Measurements from ENCODE around the gene SAMD13.
A peak's percentile ranks its signal among the peaks of the same experiment; 100 is the strongest.

Gene SAMD13

DNA sequence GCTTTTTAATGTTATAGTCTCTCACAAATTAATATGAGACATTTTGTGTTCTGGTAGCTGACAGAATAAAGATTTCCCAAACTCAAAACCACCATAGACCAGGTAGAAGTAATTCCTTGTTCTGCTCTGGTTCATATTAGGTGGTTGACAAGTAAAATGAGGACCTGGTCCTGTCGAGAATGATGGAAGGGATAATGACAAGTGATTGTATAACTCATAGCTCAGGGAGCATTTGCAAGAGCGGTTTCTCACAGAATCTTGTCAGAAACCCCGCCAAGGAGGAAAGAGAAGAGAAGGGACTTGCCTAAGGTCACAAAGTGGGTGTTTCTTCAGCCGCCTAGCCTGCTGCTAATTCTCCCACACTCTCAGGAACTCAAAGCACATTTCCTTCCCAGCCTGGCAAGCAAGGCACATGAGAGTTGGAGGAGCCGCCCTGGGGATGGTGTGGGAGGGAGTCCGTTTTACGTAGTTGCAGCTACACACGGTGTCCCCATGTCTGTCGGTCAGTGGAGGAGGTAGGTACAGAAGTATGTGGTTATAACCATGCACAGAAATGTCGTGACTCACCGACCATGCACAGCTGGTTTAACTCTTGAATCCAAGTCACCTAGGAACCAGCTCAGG lies 46.5 kb downstream of the SAMD13 start:
- no peak for DNase-seq

- DNase-seq = no peak
These were observed 47.3 kb downstream of the SAMD13 start for GRCh38 chr1:84348759-84349158.

DNA sequence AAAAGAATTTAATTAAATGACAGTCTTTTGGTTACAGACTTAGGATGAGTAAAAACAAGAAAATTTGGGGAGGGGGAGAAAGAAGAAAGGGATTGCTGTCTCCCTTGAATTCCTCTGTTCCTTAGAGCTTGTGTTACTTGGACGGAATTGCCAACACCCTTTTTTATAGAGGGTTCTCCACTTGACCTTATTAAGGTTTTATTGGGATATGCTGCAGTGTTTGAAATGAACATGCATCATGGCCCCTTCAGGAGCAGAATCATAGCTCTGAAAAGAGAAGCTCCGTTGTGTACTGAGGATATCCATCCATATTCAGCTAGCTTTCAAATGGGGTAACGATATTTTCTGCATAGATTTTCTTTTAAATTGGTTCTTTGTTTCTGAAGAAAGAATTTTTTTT lies 48.6 kb downstream of the SAMD13 start:
- no peak for DNase-seq

GRCh38 chr1:84350550-84350949 lies 49.0 kb downstream of the SAMD13 start:
- DNase-seq = no peak

DNA sequence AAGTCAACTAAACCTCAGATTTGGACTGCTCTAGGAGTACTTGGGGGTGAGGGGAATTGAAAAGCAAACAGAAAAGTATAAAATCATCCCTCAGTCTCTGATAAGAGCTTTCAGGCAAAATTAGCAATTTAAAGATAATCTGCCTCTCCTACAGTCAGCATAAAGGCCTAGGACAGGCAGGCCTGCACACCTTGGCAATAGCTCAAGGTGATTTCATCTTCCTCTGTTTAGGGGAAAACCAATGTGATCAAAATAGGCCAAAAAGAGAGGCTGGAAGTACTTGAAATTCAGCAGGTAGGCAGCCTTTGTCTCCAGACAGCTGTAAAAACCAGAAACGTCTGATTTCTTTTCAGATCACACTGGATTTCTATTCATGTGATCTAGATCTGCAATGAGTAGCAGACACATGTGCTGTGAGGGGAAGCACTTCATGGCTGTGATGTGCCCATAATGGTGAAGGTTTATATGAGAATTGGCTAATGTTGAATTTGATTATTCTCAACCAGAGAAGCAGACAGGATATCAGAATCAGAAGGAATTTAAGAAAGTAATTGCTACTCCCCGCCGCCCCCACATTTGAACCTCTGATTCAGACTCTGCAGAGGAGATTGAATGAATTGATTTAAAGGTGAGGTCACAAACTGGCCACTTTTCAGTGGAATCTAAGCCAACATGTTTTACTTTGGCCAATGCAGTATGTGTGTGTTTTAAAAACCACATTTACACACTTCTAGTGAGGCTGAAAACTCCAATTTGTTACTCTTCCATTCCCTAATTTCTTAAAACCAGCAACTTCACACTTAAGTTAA lies 51.0 kb downstream of the SAMD13 start:
- DNase-seq = no peak

DNA sequence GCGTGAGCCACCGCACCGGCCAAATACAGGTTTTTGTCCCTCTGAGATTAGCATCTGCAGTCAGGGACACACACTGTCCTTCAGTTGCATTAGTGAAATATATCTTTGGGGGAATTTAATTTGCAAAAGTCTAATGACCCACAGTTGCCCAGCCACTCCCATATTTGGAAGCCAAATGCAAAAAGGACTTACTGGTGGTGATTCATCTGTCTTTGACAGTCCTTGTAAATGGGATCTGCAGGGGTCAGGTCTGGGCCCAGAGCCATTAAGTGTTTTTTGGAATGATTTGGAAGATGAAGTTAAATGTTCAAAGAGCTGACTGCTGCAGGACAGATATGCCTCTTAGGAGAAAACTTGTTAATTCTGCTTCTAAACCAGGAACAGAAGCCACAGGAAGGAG lies 52.2 kb downstream of the SAMD13 start:
- DNase-seq = no peak

GRCh38 chr1:84355556-84355955 lies 54.0 kb downstream of the SAMD13 start:
- no peak for DNase-seq

- no peak for DNase-seq
These were observed 55.4 kb downstream of the SAMD13 start for GRCh38 chr1:84356881-84357280.

DNA sequence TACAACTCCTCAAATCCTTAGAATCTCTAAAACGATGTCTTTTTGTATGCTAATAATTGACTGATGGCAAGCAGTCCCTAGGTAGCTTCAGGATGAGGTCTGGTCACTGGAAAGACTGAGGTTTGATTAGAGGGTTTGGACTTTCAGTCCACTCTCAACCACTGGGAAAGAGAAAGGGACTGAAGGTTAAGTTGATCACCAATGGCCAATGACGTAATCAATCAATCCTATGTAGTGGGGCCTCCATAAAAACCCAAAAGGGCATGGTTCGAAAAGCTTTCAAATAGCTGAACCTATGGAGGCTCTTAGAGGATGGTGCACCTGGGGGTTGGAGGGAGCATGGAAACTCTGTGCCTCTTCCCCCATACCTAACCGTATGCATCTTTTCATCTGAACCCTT lies 57.2 kb downstream of the SAMD13 start:
- DNase-seq = no peak

- DNase-seq = no peak
These were observed 58.8 kb downstream of the SAMD13 start for GRCh38 chr1:84360316-84360715.

- no peak for DNase-seq
These were observed 60.3 kb downstream of the SAMD13 start for GRCh38 chr1:84361796-84362195.

DNA sequence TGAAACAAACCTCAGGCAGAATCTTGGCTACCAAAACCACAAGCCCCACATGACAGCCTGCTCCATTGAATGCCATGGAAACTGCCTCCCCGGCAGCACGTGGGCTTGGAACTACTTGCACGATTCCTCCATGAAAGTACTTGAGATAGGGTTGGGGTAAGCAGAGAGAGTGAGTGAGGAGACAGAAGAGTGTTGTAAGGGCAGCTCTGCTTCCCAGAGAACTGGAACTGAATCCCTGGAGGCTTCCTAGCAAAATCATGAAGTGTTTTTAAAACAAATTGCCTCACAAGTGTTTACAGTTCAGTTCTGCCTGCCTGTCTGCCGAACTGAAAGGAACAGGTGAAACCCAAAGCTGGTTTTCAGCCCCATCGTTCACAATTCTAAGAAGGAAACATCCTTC lies 61.5 kb downstream of the SAMD13 start:
- DNase-seq = no peak

DNA sequence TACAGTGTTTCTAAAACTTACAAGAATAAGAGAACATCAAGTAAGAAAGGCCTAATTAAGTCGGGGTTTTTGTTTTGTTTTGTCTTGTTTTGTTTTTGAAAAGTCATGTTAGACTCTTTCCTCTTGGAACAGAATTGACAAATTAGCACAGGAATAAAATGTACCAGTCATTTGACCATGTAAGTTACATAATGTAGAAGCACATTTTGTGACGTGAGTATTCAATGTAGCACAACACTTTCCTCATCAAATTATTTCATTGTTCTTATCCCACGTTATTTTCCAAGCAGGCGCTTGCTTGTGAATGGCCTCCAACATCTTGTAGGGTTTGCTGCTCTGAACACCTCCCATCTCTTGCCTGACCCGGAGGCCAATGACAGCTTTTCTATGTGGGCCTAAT lies 62.1 kb downstream of the SAMD13 start:
- no peak for DNase-seq

- peak; percentile 86 for DNase-seq
These were observed 64.0 kb downstream of the SAMD13 start for GRCh38 chr1:84365225-84366221.

GRCh38 chr1:84366786-84367185 lies 65.3 kb downstream of the SAMD13 start:
- no peak for DNase-seq

DNA sequence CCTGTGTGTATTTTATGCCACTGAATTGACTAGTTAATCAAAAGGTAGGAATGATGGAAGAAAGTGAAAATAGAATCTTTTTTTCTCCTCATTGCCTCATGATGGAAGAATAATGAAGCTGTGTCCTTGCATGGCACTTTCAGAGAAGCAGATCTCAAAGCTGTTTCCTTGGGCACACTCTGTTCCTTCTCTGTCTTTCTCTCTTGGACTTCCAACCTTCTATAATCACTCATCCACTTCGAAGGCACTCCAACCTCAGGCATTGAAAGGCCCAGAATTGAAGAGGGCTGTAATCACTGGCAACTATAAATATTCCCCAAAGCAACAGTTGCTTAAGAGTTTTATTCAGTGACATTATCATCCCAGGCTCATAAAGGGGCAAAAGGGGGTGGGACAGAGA lies 65.7 kb downstream of the SAMD13 start:
- DNase-seq = no peak

DNA sequence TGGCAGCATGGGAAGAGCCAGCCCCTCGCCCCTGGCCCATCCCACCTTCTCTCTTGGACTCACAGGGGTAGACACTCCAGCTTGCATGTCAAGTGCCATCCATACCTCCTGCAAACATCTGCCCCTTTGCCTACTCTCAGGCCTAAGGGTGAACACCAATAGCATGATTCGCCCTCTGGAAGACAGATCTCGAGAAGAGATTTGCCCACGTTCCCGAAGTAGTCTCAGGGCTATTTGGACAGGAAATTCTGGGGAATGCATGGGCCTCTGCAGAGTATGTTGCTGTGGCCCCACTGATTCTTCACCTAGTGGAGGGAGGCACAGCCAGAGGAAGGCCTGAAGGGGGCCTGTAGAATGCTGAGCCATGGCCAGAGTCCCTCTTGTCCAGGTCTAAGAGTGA lies 66.9 kb downstream of the SAMD13 start:
- DNase-seq = no peak

DNA sequence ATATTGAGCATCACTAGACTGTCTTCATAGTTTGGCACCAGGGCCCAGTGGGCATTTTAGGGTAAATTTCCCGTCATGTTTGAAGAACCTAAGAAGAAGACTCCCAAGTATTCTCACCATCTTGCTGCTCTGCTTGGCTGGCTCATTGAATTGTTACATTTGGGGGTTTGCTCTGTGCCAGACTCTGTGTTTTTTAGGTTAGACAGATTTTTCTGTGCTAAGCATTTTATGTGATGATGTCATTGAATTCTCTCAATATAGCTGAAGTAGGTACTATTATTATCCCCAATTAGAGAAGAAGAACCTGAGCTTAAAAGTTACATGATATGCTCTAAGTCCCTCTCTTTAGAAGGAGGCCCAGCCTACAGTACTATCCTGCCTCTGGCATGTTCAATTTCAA lies 68.8 kb downstream of the SAMD13 start:
- no peak for DNase-seq

DNA sequence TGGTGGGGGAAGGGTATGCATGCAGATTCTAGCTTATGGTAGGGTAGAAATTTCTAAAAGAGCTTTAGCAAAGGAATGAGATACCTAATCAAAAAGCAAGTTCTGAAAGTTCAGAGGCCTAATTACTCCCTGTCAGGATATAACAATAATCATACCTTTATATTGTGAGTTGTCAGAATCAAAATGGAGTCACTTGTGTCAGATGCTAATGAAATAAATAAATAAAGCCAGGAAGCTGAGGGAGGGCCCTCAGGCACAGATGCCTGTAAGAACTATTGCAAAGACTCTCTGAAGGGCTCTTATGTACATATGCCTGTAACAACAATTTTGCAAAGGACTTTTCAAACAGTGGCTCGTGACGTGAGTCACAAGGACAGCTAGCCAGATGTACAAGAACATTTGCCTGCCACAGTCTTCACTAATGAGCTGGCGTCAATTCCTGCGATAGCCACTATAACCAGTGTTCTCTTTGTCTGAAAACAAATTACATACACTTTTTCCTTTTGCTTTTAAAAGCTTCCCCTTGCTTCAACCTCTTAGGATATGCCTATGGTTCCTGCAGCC lies 69.4 kb downstream of the SAMD13 start:
- no peak for DNase-seq

DNA sequence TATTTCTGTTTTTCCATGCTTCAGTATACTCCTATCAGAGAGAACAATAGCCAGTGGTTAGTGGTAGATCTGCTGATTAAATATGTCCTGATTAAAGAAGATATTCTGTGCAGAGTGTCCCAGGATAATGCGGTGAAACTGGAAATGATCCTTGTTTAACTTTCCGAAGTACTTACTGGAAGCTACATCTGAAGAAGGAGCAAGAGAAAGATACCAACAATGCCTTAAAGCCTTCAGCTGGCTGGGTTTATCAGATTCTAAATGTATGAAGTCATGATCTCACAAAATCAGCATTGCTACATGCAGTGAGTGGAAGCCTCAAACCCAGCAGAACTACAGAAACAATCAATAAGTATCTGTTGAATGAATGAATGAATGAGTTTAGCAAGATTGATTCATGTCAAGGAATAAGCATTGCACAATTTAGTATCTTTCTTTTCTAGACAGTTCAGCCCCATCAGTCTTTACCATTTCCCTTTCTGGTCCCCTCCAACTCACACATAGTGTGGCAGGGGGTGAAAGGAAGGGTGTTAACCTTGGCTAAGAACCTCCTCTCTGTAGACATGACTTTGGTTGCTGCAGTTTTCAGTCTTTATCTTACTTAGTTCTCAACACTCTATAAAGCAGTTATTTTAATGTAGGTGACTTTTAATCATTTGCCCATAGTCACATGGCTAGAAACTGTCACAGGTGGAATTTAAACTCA lies 72.1 kb downstream of the SAMD13 start:
- DNase-seq = no peak

DNA sequence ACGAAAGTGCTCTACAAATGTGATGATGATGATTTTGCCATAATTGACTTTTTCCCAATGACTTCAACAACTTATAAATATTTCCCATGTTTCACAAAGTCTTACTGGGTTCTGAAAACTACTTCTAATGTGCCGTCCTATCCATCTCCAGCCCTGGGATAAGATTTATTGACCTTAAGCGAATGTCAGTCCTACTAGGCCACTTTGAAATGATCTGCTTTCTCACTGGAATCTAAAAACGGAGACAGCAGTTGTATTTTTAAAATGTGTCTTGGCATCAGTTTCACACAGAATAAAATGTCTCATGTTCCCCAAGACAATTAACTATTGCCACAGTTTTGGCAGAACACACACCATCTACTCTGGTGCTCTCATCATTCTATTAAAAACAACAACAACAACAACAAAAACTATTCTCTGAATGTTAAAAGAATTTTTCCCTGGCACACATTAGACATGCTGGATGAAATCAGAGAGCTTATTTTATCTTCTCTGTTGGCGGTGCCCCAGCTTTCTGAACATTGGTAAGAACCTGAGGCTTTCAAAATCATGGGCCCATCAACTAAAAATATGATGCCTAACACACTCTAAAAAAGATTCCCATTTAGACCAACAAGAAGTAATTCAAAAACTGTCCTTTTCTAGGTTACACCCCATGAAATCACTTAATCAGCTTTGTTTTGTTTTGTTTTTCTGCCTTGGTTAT lies 73.6 kb downstream of the SAMD13 start:
- DNase-seq = no peak
